H1 (cell line): ENCODE results near the gene SNRNP200.

Experiments used
- CTCF ChIP-seq, 3 experiments: IDR thresholded peaks; 1 replicate in 2 of 3; 2 replicates in 1 of 3; pipeline versions ENCODE4 v1.5.1 to v1.6.1; 2011; ENCODE audit warnings: low read length in 3 of 3, mild to moderate bottlenecking in 3 of 3, inconsistent platforms in 2 of 3, low read depth in 1 of 3, moderate library complexity in 1 of 3; ENCODE audit not compliant: insufficient read depth in 1 of 3; ENCODE audit errors: control extremely low read depth in 1 of 3
- E2F6 ChIP-seq: IDR thresholded peaks from 2 replicates; pipeline ENCODE4 v1.6.1; 2012; ENCODE audit warnings: inconsistent platforms
- EP300 ChIP-seq, 2 experiments: IDR thresholded peaks; 1 replicate in 1 of 2; 2 replicates in 1 of 2; pipeline ENCODE4 v1.6.1; 2011 to 2012; ENCODE audit warnings: low read depth in 2 of 2, low read length in 2 of 2, mild to moderate bottlenecking in 2 of 2, borderline replicate concordance in 1 of 2, inconsistent platforms in 1 of 2, moderate library complexity in 1 of 2
- EZH2 ChIP-seq: fragments of 200-600 bp; sonication (generic); IDR thresholded peaks from 2 replicates; pipeline ENCODE4 v1.7.1; 2012; ENCODE audit warnings: low read depth, mild to moderate bottlenecking, moderate library complexity, low read length, inconsistent platforms; ENCODE audit not compliant: severe bottlenecking
- GABPA ChIP-seq: IDR thresholded peaks from 2 replicates; pipeline ENCODE4 v1.6.1; 2011; ENCODE audit warnings: mild to moderate bottlenecking, low read length, moderate library complexity, borderline replicate concordance; ENCODE audit not compliant: insufficient read depth
- POLR2A ChIP-seq, 2 experiments: IDR thresholded peaks; 1 replicate in 1 of 2; 2 replicates in 1 of 2; pipeline ENCODE4 v1.6.1; 2011; ENCODE audit warnings: low read depth in 2 of 2, low read length in 2 of 2, mild to moderate bottlenecking in 2 of 2; ENCODE audit errors: control extremely low read depth in 1 of 2
- SUZ12 ChIP-seq: fragments of 200-600 bp; sonication (generic); IDR thresholded peaks from 2 replicates; pipeline ENCODE4 v1.6.1; 2012; ENCODE audit warnings: mild to moderate bottlenecking, inconsistent platforms, low read length, moderate library complexity, mixed read lengths
- USF2 ChIP-seq: IDR thresholded peaks from 2 replicates; pipeline ENCODE4 v1.6.1; 2011; ENCODE audit warnings: low read length, improper control_type of control experiment
- TF ChIP-seq, protein P1 (sequence below): IDR thresholded peaks from 2 replicates; pipeline ENCODE4 v1.6.1; 2012; ENCODE audit warnings: inconsistent platforms

- TF ChIP-seq CTCF (IDR thresholded peaks at IDR 0.05; ENCODE audit: control extremely low read depth in 1 of 3, insufficient read depth in 1 of 3, low read depth in 1 of 3, low read length in 3 of 3) (no peak), USF2 (no peak), E2F6 (no peak), EP300 (IDR thresholded peaks at IDR 0.05; ENCODE audit: borderline replicate concordance in 1 of 2, low read depth in 2 of 2, low read length in 2 of 2) (no peak), POLR2A (IDR thresholded peaks at IDR 0.05; ENCODE audit: control extremely low read depth in 1 of 2, low read depth in 2 of 2, low read length in 2 of 2) (no peak), EZH2 (no peak), SUZ12 (no peak), GABPA (no peak)
- TF ChIP-seq, protein P1, sequence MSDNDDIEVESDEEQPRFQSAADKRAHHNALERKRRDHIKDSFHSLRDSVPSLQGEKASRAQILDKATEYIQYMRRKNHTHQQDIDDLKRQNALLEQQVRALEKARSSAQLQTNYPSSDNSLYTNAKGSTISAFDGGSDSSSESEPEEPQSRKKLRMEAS: no peak
Observed at GRCh38 chr2:96353606-96354101, 48.3 kb upstream of the SNRNP200 start.
